H1 (cell line): ENCODE data around the gene PPP1R3F. TPM values are rescaled to one million over a fixed set of nuclear protein-coding genes. Genes with fewer than 3 reads are reported as not detected.

ENCODE experiments used
- ASH2L ChIP-seq: fragments of 200-600, 300-600 bp; sonication (generic); IDR thresholded peaks from one replicate; pipeline ENCODE4 v1.7.1; 2017; ENCODE audit warnings: low read length
- BACH1 ChIP-seq: IDR thresholded peaks from 2 replicates; pipeline ENCODE4 v1.6.1; 2012; ENCODE audit warnings: low read length, improper control_type of control experiment
- BCL11A ChIP-seq, 2 experiments: IDR thresholded peaks; one replicate each; pipeline ENCODE4 v1.6.1; 2011; ENCODE audit warnings: low read depth in 2 of 2, low read length in 2 of 2, mild to moderate bottlenecking in 2 of 2
- E2F6 ChIP-seq: IDR thresholded peaks from 2 replicates; pipeline ENCODE4 v1.6.1; 2012; ENCODE audit warnings: inconsistent platforms
- FOSL1 ChIP-seq: IDR thresholded peaks from 2 replicates; pipeline ENCODE4 v1.6.1; 2011; ENCODE audit warnings: mild to moderate bottlenecking, low read depth, low read length, moderate library complexity; ENCODE audit not compliant: insufficient read depth
- SUZ12 ChIP-seq: fragments of 200-600 bp; sonication (generic); IDR thresholded peaks from 2 replicates; pipeline ENCODE4 v1.6.1; 2012; ENCODE audit warnings: mild to moderate bottlenecking, inconsistent platforms, low read length, moderate library complexity, mixed read lengths
- TCF12 ChIP-seq: IDR thresholded peaks from 2 replicates; pipeline ENCODE4 v1.6.1; 2011; ENCODE audit warnings: low read depth, mild to moderate bottlenecking, low read length
- YY1 ChIP-seq: IDR thresholded peaks from 2 replicates; pipeline ENCODE4 v1.6.1; 2011; ENCODE audit warnings: low read depth, mild to moderate bottlenecking, low read length
- polyA plus RNA-seq, 7 experiments: library from polyadenylated mRNA; depleted of rRNA in 3 of 7; stranded (reverse) in 5 of 7; unstranded in 2 of 7; fragments of >200 nt in 5 of 7; fragments of 200-250 nt in 2 of 7; gene quantifications; 1 replicate in 5 of 7; 2 replicates in 1 of 7; 4 replicates in 1 of 7; pipeline versions ENCODE4 v1.2.1 to v1.2.3, GENCODE V29; 2011 to 2013; ENCODE audit warnings: missing spikeins in 2 of 7, mixed read lengths in 2 of 7
- total RNA-seq: library from RNA; stranded (reverse); fragmentation: NEBNext Ultra II Directional; extraction: Animal tissue kit (Norgen Biotek cat#: 25700); gene quantifications from 2 replicates; pipeline ENCODE4 v1.2.1, GENCODE V29; 2021

Gene PPP1R3F
- total and polyA plus RNA-seq, 2 of the 8 experiments (the other 6 are each of a cell fraction or from before 2014, with no cell fraction given) = 5.1 to 6.8 TPM

GRCh38 chrX:49271341-49271740 is 1.7 kb downstream of the PPP1R3F start (continued):
- TF ChIP-seq FOSL1 (no peak), YY1 (no peak), BACH1 (no peak), SUZ12 (no peak), TCF12 (no peak), E2F6 (no peak), ASH2L (no peak), BCL11A (IDR thresholded peaks at IDR 0.05; ENCODE audit: low read depth in 2 of 2, low read length in 2 of 2) (no peak)
